MM.1S (cell line): ENCODE measurements around the gene ARHGAP30.

ENCODE experiments used
- DNase-seq: peaks from one replicate; pipeline ENCODE4 v3.0.0-alpha.2; 2015
- H2AFZ ChIP-seq: fragments of 300-600 bp; sonication (generic); 2 replicates; pipeline ENCODE4 v1.6.0; 2016; ENCODE audit warnings: antibody characterized with exemption, low read length
- H3F3A ChIP-seq: fragments of 300-600 bp; sonication (generic); 2 replicates; pipeline ENCODE4 v1.6.1; 2016; ENCODE audit warnings: mild to moderate bottlenecking, antibody characterized with exemption, low read length, moderate library complexity, mixed read lengths; ENCODE audit not compliant: insufficient read depth
- H3K27ac ChIP-seq: fragments of 300-600 bp; sonication (generic); 2 replicates; pipeline ENCODE4 v1.5.1; 2016; ENCODE audit warnings: mild to moderate bottlenecking, low read length
- H3K27me3 ChIP-seq: fragments of 300-600 bp; sonication (generic); replicated peaks from 2 replicates; pipeline ENCODE4 v1.6.0; 2016; ENCODE audit warnings: low read length; ENCODE audit not compliant: insufficient read depth
- H3K36me3 ChIP-seq: fragments of 300-600 bp; sonication (generic); replicated peaks from 2 replicates; pipeline ENCODE4 v1.6.1; 2016; ENCODE audit warnings: mild to moderate bottlenecking, low read length, mixed read lengths; ENCODE audit not compliant: insufficient read depth
- H3K4me1 ChIP-seq: fragments of 300-600 bp; sonication (generic); 2 replicates; pipeline ENCODE4 v1.6.1; 2016; ENCODE audit warnings: low read length, mixed read lengths
- H3K4me2 ChIP-seq: fragments of 300-600 bp; sonication (generic); 2 replicates; pipeline ENCODE4 v1.6.0; 2016; ENCODE audit warnings: low read depth, low read length
- H3K4me3 ChIP-seq: fragments of 300-600 bp; sonication (generic); 2 replicates; pipeline ENCODE4 v1.5.1; 2016; ENCODE audit warnings: low read length, mixed read lengths
- H3K79me2 ChIP-seq: fragments of 300-600 bp; sonication (generic); 2 replicates; pipeline ENCODE4 v1.6.1; 2016; ENCODE audit warnings: mixed run types, low read length, mixed read lengths
- H3K9ac ChIP-seq: fragments of 300-600 bp; sonication (generic); 2 replicates; pipeline ENCODE4 v1.6.1; 2016; ENCODE audit warnings: low read length, mixed read lengths
- H3K9me2 ChIP-seq: fragments of 300-600 bp; sonication (generic); replicated peaks from 2 replicates; pipeline ENCODE4 v1.6.1; 2016; ENCODE audit warnings: mild to moderate bottlenecking, low read length, mixed read lengths; ENCODE audit not compliant: insufficient read depth
- H3K9me3 ChIP-seq: fragments of 300-600 bp; sonication (generic); replicated peaks from 2 replicates; pipeline ENCODE4 v1.6.1; 2016; ENCODE audit warnings: mild to moderate bottlenecking, low read length, mixed read lengths; ENCODE audit not compliant: insufficient read depth
- H4K20me1 ChIP-seq: fragments of 300-600 bp; sonication (generic); 2 replicates; pipeline ENCODE4 v1.6.1; 2016; ENCODE audit warnings: mild to moderate bottlenecking, low read length, moderate library complexity, mixed read lengths; ENCODE audit not compliant: insufficient read depth
- CTCF ChIP-seq: fragments of 300-600 bp; sonication (generic); IDR thresholded peaks from 2 replicates; pipeline ENCODE4 v1.5.1; 2016; ENCODE audit warnings: antibody characterized with exemption, low read length, mixed read lengths
- EZH2 ChIP-seq: fragments of 300-600 bp; sonication (generic); optimal IDR thresholded peaks from 2 replicates; pipeline ENCODE3; 2017; ENCODE audit warnings: low read depth, mild to moderate bottlenecking, antibody characterized with exemption, low read length, mixed read lengths
- EZH2phosphoT487 ChIP-seq: fragments of 300-600 bp; sonication (generic); IDR thresholded peaks from 2 replicates; pipeline ENCODE4 v1.6.1; 2018; ENCODE audit warnings: antibody characterized with exemption, low read length

Gene ARHGAP30

GRCh38 chr1:161045736-161046604 lies 23.7 kb downstream of the ARHGAP30 start, which contains the start of gene USF1:
Gene USF1, minus strand, starts transcription at chr1:161045977. Its CDS starts 2,702 bp downstream, at chr1:161043275.
- Histone ChIP-seq H4K20me1 (no peaks in the 10 kb centered on the region), H3K4me3 (peak within 1 kb of the TSS; percentile 80), H2AFZ (peak within 1 kb of the TSS; percentile 63), H3K27ac (peak within 1 kb of the TSS; percentile 88), H3K9me2 (no peaks in the 10 kb centered on the region), H3K9me3 (no peaks in the 10 kb centered on the region), H3K4me2 (peak within 1 kb of the TSS; percentile 87), H3K9ac (peak within 1 kb of the TSS; percentile 93), H3K36me3 (peaks cover 5% of the 10 kb centered on the region; the same call in 1 of the 2 replicates), H3K27me3 (no peaks in the 10 kb centered on the region), H3K4me1 (peaks cover 18% of the 10 kb centered on the region), H3F3A (peaks cover 50% of the 10 kb centered on the region), H3K79me2 (peaks cover 37% of the 10 kb centered on the region)
- DNase-seq: peak; percentile 99
- TF ChIP-seq EZH2phosphoT487 (no peak), EZH2 (no peak), CTCF (no peak)

GRCh38 chr1:161044908-161045735 lies 24.6 kb downstream of the ARHGAP30 start:
- no peaks in the 10 kb centered on the region for H3K9me3 ChIP-seq
- peak overlapping the region; percentile 87 for H3K4me2 ChIP-seq
- H3F3A ChIP-seq: peaks cover 50% of the 10 kb centered on the region
- H3K27me3 ChIP-seq: no peaks in the 10 kb centered on the region
- H3K9ac ChIP-seq: peak overlapping the region; percentile 93
- TF ChIP-seq CTCF: no peak
- TF ChIP-seq EZH2phosphoT487: no peak
- no peak for TF ChIP-seq EZH2
- peak overlapping the region; percentile 63 for H2AFZ ChIP-seq
- peaks cover 18% of the 10 kb centered on the region for H3K4me1 ChIP-seq
- no peaks in the 10 kb centered on the region for H4K20me1 ChIP-seq
- peaks cover 39% of the 10 kb centered on the region for H3K79me2 ChIP-seq
- H3K36me3 ChIP-seq: peaks cover 5% of the 10 kb centered on the region
- H3K4me3 ChIP-seq: peak overlapping the region; percentile 80
- H3K9me2 ChIP-seq: no peaks in the 10 kb centered on the region
- peak; percentile 86 for DNase-seq
- H3K27ac ChIP-seq: peak overlapping the region; percentile 88

- Histone ChIP-seq H3K9ac (peak overlapping the region; percentile 93), H2AFZ (peak overlapping the region; percentile 63), H3K79me2 (peaks cover 43% of the 10 kb centered on the region), H3K27ac (peak overlapping the region; percentile 88; the same call in 1 of the 2 replicates), H3F3A (peaks cover 52% of the 10 kb centered on the region), H3K9me2 (no peaks in the 10 kb centered on the region), H3K4me2 (peak overlapping the region; percentile 87), H4K20me1 (no peaks in the 10 kb centered on the region), H3K9me3 (no peaks in the 10 kb centered on the region), H3K27me3 (no peaks in the 10 kb centered on the region), H3K36me3 (peaks cover 8% of the 10 kb centered on the region), H3K4me3 (peak overlapping the region; percentile 80), H3K4me1 (peaks cover 22% of the 10 kb centered on the region)
- TF ChIP-seq EZH2phosphoT487 (no peak), EZH2 (no peak), CTCF (no peak)
- peak; percentile 27 for DNase-seq
Observed at GRCh38 chr1:161044535-161044907, 25.2 kb downstream of the ARHGAP30 start.
